Esophagus mucosa (tissue), 1 donor: ENCODE measurements around the gene ZNF593. TPM values are rescaled to one million over a fixed set of nuclear protein-coding genes. Genes with fewer than 3 reads are reported as not detected.

Source experiments
- ATAC-seq: fragments of 200-7000 bp; cut with Tn5 transposase; one replicate; pipeline ENCODE4 v1.9.1; 2020
- total RNA-seq: library from RNA; stranded (reverse); gene quantifications from one replicate; pipeline ENCODE4 v1.2.4, GENCODE V29; 2023
- donor health status: DM: yes; HTN: yes; CAD: no.

The ZNF593 gene
- total RNA-seq, 1 donor from 2014 or later: 37.9 TPM

DNA sequence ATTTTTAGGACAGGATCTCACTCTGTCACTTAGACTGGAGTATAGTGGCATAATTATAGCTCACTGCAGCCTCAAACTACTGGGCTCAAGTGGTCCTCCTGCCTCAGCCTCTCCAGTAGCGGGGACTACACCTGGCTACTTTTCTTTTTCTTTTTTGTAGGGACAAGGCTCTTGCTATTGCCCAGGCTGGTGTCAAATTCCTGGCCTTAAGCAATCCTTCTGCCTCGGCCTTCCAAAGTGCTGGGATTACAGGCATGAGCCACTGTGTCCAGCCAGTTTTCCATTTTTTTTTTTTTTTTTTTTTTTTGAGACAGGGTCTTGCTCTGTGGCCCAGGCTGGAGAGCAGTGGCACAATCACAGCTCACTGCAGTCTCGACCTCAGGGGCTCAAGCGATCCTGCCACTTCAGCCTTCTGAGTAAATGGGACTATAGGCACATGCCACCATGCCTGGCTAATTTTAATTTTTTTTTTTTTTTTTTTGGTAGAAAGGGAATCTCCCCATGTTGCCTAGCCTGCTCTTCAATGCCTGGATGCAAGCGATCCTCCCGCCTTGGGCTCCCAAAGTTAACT lies 43.7 kb downstream of the ZNF593 start:
- no peak for ATAC-seq

DNA sequence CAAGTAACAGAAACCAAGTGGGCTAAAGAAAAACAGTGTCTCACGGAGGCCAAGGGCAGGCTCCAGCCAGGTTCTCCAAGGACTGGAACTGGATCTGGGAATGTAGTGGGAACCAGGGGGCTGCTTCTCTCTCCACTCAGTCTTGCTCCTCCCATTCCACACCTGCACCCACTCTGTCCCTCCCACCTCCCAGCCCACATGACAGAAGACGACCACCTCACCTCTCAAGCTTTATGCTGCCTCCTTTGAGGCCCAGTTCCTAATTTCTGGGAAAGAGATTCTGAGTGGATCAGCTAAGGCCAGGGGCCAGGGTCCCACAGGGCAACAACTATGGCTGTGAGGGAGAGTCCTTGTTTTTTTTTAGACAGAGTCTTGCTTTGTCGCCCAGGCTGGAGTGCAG lies 45.5 kb downstream of the ZNF593 start:
- ATAC-seq: no peak

DNA sequence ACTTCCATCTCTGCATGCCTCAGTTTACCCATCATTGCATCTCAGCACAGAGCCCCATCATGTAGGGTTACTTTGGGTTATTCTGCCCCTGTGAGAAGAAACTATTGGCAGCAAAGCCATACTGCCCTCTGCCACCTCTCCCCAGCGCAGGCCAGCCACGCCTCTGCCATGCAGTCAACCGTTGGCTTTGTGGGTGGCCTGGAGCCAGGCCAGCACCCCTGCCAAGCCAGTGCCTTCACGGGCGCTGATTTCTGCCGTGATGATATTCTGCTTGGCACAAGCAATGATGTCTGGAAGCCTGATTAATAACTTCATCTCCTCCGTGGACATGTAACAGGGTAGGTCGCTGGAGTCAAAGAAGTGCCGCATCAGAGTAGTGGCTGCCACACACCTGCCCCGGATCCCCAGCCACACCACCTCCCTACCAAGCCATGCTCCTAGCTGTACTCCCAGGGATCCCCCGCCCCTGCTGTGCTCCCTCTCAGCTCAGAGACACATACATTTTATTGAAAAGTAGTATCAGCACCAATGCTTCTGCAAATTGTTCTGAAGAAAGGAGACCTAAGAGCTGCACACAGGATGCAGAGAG lies 49.3 kb downstream of the ZNF593 start:
- peak; percentile 57 for ATAC-seq

Other genes with a start within 250 kb of the ZNF593 start
- gene PAFAH2, start 171.8 kb upstream of the ZNF593 start, total RNA-seq: 9.0 TPM
- gene EXTL1, start 148.1 kb upstream of the ZNF593 start, total RNA-seq: not detected
- gene SLC30A2, start 123.8 kb upstream of the ZNF593 start, total RNA-seq: not detected
- not detected for gene TRIM63, start 102.3 kb upstream of the ZNF593 start, total RNA-seq
- gene PDIK1L, start 58.1 kb upstream of the ZNF593 start, total RNA-seq: 8.2 TPM
- 0.68 TPM for gene FAM110D, start 10.8 kb upstream of the ZNF593 start, total RNA-seq
- gene C1orf232, start 945 bp upstream of the ZNF593 start, total RNA-seq: not detected
- 0.16 TPM for gene ZNF593OS, start 1.9 kb downstream of the ZNF593 start, total RNA-seq
- gene CNKSR1, start 7.6 kb downstream of the ZNF593 start, total RNA-seq: 19.7 TPM
- gene CATSPER4, start 20.7 kb downstream of the ZNF593 start, total RNA-seq: not detected
- gene CEP85, start 64.3 kb downstream of the ZNF593 start, total RNA-seq: 8.7 TPM
- 242 TPM for gene SH3BGRL3, start 110.2 kb downstream of the ZNF593 start, total RNA-seq
- gene UBXN11, start 136.7 kb downstream of the ZNF593 start, total RNA-seq: 7.2 TPM
- gene CD52, start 148.1 kb downstream of the ZNF593 start, total RNA-seq: 7.5 TPM
- gene CRYBG2, start 184.2 kb downstream of the ZNF593 start, total RNA-seq: 111 TPM
- not detected for gene ZNF683, start 202.8 kb downstream of the ZNF593 start, total RNA-seq
- not detected for gene LIN28A, start 240.9 kb downstream of the ZNF593 start, total RNA-seq